Cardiac septum (tissue), 1 donor: Measurements from ENCODE around the gene PERCC1. TPM values are rescaled to one million over a fixed set of nuclear protein-coding genes. Genes with fewer than 3 reads are reported as not detected.

Experiments
- DNase-seq: peaks from one replicate; pipeline ENCODE4 v3.0.0-alpha.2; 2020; ENCODE audit warnings: low spot score
- intact Hi-C: fragments of 100-400 bp; cut with DNase I; formaldehyde crosslinking; loops from one replicate; pipeline ENCODE4 v1.14.0; 2022
- total RNA-seq: library from RNA; stranded (reverse); fragmentation: NEBNext Ultra II Directional; extraction: Animal tissue kit (Norgen Biotek cat#: 25700); gene quantifications from one replicate; pipeline ENCODE4 v1.2.1, GENCODE V29; 2021
- donor health status: DM: no; HTN: no; CAD: no.

The PERCC1 gene
- total RNA-seq, 1 donor from 2014 or later: not detected

DNA sequence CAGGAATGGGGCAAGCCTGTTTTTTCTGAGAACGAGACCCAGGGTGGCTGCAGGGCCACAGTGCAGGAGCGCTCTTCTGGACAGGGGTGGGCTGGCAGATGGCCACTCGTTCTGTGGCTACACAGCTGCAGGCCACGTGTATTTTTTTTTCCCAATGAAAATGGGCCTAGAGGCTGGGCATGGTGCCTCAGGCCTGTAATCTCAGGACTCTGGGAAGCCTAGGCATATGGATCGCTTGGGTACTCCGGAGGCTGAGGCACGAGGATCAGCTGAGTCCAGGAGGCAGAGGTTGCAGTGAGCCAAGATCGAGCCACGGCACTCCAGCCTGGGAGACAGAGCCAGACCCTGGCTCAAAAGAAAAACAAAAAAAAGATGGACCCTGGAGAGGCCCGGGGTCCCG is 23.1 kb upstream of the PERCC1 start:
- no peak for DNase-seq
- intact Hi-C loops: no loop called here

DNA sequence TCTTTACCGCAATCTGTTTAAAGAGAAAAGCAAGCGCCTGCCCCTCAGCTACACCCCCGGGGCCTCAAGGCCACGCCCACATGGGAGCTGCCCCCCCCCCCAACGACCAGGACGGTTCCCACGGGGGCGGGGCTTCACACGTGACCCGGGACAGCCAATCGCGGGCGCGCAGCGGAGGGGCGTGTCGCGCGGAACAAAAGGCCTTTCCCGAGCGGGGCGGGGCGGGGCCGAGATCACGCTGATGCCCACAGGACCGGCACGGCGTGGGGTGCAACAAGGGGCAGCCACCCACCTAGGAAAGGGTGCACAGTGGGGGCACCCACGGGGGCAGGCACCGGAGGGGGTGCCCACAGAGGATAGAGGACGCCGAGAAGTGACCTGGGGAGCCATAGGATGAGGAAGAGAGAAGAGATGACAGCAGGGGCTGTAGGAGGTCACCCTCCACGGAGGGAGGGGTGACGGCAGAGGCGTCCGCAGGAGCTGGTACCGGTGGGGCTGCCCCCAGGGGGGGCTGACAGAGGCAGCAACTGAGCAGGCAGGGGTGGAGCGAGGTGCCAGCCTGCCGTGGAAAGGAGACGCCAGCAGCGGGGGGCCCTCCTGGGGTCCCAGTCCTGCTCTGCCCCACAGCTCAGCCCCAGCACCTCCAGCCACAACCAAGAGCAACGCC is 22.6 kb upstream of the PERCC1 start:
- peak; percentile 97 for DNase-seq
- intact Hi-C loops: no loop called here

DNA sequence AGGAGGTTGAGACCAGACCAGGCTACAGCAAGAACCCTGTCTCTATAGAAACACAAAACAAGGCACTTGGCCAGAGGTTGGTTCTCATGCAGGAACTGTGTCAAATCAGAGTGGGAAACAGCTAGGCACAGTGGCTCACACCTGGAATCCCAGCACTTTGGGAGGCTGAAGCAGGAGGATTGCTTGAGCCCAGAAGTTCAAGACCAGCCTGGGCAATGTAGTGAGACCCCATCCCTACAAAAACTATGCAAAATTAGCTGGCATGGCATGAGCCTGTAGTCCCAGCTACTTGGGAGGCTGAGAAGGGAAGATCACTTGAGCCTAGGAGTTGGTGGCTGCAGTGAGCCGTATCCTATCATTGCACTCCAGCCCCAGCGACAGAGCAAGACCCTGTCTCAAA is 18.0 kb upstream of the PERCC1 start:
- DNase-seq: no peak
- intact Hi-C loops: no loop called here

DNA sequence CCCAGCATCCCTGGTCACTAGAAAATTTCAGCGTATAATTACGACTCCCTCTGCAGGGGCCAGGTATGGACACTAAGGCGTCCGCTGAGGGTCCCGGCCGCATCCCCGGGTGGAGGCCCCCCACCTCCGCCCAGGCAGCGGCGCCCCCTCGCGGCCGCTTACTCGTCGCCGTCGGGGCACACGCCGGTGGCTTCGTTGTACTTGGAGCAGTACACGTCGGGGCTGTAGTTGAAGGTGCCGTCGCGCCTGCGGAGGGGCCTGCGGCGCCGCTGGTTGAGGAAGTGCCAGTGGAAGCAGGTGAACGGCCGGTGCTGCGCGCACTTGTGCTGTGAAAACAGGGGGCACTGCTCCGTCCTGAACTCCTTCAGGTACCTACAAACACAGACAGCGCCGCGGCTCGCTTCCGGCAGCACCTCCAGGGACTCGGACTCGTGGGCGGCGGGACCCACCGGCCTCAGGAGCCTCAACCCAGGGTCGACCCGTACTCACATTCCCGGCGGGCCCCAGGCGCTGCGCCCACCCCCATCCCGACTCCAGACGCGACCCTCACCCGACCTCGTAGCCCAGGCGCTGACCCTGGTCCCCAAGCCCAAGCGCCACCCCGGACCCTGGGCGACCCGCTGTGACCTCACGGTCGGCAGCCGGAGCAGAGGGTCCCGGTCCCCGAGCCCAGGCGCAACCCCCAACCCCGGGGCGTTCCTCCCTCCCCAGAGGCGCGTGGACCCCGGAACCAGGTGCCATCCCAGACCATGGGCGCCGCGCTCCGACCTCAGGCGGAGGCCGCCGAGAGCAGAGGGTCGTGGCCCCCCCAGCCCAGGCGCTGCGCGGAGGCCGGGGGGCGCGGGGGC is 17.0 kb upstream of the PERCC1 start:
- intact Hi-C loops: no loop called here
- DNase-seq: no peak

DNA sequence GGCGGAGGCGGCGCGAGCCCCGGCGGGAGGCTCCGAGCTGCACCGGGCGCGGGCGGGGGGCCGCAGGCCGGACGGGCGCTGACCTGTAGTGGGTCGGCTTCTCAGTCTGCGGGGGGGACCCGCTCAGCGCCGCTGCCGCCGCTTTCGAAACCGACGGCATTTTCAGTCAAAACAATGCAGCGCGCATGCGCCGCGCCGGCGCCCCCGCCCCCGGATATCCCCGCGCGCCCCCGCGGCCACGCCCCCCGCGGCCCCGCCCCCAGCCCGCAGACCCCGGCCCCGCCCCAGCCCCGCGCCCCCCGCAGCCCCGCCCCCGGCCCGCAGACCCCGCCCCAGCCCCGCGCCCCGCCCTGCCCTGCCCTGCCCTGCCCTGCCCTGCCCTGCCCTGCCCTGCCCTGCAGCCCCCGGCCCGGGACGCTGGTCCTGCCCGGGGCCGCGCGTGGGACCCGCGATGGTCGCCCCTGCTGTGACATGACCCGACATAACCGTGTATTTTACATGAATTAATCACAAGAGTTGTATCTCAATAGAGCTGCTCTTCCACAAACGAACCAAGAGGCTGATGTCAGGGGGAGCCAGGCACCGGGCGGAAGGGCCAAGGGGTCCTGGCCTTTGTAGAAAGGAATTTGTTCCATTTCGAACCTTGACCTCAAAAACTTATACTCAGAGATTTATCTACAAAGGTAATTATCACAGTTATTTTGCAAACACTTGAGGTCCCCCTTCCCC is 16.2 kb upstream of the PERCC1 start, which contains the start of gene UNKL:
Gene UNKL, minus strand, starts transcription at position 173 of the 729 bp plus-strand sequence. Its CDS starts 13 bp downstream, at position 160.
- peak; percentile 90 for DNase-seq
- intact Hi-C loops: no loop called here

DNA sequence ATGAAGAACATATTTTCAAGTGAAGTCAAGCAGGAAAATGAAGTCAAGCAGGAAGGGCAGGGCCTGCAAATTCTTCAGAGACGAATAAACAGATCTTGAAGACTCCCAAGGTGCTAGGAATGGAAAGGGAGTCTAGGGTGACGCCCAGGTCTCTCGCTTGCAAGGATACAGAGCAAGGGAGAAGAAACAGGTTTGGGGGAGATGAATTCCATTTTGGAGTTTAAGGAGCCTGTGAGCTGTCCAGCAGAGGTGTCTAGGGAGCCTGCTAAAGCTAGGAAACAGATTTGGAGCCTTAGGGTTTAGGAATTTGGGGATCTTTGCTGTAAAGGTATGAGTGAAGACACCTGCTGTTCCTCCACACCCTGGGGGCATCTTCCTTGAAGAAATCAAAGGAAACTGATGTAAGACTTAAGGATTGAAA is 14.3 kb upstream of the PERCC1 start:
- intact Hi-C loops: no loop called here
- DNase-seq: no peak

DNA sequence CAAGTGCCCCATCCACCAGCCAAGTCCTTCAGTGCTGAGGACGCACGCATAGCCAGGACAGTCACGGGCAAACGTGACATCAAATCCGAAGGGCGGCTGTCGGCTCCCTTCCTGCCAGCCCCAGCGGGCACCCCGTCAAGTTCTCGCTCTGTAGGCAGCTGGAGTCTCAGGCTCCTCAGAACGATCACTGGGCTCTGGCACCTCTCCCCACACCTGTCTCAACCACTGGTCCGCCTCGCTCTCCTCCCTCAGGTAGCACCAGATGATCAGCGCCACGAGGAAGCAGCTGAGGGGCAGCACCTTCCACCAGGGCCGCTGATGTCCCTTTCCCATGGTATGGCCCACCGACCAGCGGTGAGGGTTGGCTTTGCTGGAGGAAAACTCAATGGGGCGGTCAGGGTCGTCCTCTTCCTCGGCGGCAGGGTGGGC is 10.8 kb upstream of the PERCC1 start:
- intact Hi-C loops: loop anchor here (5.0 kb wide), 1 partner anchor 72 kb away; the partner anchor contains the start of gene TELO2
- no peak for DNase-seq

DNA sequence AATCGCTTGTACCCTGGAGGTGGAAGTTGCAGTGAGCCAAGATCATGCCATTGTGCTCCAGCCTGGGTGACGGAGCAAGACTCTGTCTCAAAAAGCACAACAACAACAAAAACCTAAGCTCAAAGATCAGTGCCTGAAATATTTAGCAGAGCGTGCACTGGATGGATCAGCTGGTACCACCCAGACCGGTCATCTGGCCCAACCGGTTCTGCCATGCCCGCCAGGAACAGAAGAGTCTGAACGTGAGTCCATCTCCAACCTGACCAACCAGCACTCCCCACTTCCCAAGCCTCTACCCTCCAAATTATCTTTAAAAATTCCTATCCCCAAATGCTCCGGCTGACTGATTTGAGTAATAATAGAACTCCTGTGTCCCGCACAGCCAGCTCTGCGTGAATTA is 8.8 kb upstream of the PERCC1 start:
- DNase-seq: no peak

DNA sequence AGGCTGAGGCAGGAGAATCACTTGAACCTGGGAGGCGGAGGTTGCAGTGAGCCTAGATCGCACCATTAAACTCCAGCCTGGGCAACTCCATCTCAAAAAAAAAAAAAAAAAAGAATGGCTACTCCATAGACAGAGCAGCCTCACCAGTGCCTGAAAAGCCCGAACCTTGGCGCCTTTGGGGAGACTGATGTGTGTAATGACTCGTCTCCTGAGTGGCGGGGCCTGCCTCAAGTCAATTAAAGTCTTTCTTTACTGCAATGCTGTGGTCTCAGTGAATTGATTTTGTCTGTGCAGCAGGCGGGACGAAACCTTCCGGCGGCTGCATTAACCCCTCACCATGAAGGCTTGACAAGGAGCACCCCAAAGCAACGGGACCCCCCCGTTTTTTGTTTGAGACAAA is 6.8 kb upstream of the PERCC1 start:
- intact Hi-C loops: loop anchor here (5.0 kb wide), 1 partner anchor 68 kb away; the partner anchor contains the start of gene TELO2
- no peak for DNase-seq

More for the DNA sequence above, 8.8 kb upstream of the PERCC1 start:
- intact Hi-C loops: loop anchor here (5.0 kb wide), 1 partner anchor 70 kb away; the partner anchor contains the start of gene TELO2

DNA sequence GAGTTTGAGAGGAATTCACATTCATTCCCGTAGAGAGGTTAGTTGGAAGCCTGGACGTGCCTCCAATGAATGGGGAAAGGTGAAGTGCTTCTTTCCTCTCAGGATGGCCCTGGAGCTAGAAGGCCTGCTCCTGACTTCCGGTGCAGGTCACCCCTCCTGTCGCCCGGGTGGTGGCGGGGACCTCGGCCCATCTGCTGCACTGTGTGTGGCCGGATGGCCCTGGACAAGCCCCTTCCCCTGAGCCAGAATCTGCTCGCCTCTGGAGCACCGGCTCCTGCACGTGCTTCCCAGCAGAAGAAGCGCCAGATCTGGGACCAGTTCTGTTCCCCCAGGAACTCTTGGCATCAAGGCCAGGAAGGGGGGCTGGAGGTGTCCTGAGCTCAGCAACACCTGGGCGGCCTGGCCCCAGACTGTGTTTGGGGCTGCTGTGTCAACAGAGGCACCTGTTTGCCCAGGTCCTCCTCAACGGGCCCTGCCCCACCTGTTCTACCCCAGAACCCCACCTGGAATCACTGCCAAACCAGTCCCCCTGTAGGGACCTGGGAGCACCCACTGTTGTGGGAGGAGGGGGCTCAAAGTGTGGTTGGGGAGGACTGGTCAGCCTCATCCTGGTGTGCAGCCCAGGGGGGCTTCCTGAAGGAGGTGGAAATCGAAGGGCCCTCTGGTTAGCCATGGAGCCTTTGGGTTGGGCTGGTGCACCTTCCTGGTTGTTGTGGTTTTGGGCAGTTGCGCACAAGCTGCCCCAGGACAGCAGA is 5.1 kb upstream of the PERCC1 start:
- no peak for DNase-seq
- intact Hi-C loops: no loop called here

DNA sequence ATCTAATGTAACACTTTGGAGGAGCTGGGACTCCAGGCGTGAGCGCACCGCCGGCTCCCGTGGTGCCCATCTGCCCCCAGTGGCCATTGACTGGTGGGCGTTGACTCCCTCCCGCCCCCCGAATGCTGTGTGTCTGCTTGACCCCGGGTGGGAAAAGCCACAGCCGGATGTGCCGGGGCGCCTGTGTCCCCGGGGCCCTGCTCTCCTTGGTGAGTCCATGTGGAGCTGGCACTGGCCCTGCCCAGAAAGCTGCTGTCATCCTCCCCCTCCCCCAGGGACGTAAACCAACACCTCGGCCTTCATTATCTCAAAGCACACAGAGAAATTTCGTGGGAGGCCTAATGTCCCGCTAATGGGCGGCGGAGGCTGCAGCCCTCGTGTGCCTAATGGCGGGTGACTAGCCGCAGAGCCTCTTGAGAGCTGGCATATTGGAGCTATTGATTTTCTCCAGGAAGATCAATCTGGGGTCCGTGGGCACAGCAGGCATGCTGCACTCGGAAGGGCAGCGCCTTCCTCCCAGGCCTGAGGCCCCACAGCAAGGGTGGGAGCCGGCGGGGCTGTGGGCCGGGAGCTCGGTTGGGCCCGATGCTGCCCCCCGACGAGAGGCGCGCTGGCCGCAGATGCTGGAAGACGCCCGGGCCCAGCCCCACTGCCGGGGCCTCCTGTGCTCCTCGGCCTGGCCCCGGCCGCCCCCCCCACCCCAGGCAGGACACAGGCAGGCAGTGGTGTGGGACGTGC is 4.0 kb upstream of the PERCC1 start:
- intact Hi-C loops: no loop called here
- no peak for DNase-seq

DNA sequence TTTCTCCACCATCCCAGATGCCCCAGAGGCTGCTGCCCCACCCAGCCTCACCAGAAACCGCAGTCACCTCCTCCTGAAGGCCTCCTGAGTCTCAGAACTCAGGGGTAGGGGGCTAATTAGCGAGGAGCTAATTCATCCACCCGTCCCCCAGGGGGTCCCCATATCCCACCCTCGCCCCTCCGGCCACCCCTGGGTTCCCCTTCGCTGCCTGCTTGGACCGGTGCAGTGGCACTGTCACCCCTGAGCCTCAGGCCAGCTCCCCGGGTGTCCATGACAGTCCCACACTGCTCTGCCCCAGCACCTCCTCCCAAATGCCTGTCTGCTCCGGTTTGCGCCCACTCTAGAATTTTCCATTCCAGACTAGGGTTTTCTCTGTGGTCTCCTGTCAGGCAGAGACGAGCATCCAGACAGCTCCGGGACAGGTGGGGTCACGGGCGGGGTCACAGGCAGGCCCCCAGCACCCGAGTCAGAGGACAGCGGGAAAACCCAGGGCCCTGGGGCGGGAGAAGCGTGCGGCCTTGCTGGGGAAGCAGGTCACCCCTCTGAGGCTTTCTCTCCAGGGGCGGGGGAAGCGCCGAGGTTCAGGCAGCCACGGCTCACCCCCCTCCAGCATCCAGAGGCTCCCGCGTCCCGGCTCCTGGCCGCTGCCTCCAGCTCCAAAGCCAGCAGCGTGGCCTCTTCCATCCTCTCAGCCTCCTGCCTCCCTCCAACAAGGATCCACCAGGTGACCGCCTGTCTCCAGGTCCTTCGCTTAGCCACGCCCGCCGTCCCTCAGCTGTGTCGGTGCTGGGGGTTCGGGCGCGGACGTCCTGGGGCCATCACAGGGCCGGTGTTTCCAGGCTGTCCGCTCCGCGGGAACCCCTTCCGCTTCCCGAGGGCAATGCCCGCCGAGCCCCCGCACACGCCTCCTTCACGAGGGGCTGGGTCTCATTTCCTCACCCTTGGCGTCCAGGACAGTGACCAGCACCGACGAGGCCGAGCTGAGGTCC is 3.1 kb upstream of the PERCC1 start:
- intact Hi-C loops: no loop called here
- DNase-seq: no peak

DNA sequence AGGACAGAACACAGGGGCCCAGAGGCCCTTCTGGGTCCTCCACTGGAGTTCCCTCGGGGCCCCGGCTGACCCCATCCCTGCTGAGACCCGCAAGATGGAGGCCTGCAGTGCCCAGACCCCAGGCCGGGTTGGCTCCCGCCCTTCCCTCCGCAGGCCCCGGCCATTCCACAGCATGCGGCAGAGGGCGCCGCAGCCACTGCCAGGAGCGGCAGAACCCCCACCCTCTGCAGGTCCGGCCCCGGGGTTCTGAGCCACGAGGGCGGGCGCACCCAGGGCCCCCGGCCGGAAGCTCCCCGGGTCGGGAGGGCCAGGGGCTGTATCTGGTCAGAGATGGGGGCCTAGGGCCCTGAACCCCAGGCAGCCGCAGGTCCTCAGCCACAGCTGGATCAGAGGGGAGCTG is 2.4 kb upstream of the PERCC1 start:
- intact Hi-C loops: no loop called here
- DNase-seq: no peak

DNA sequence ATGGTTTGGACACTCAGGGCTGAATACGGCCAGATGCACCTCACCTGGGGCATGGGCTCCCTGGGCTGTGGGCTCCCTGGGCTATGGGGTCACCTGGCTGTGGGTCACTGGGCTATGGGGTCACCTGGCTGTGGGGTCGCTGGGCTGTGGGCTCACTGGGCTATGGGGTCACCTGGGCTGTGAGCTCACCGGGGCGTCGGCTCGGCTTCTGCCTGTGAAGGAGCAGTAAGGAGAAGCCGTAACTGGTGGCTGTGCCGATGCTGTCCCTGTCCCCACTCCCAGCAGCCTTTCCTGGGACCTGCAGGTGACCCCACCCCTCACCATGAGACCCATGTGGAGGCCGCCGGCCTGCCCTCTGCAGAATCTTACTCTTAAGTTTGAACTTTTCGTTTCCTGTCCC is 1.9 kb upstream of the PERCC1 start:
- intact Hi-C loops: no loop called here
- no peak for DNase-seq

DNA sequence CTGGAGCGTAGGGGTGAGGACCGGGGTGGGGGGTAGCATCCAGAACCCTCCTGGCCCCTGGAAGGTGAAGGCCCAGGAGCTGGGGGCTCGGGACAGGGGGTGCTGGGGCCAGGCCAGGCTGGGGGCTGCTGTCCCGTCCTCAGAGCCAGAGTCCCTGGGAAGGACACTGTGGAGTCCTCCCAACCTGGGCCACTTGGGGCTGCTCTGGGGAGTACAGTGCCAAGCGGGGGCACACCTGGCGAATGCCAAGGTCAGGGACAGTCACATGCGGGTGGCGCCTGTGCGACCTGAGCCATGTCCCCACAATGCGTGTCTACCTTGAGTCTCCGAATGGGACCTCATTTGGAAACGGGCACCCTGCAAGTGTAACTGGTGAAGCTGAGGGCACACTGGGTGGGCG is 1.2 kb upstream of the PERCC1 start:
- intact Hi-C loops: no loop called here
- no peak for DNase-seq

DNA sequence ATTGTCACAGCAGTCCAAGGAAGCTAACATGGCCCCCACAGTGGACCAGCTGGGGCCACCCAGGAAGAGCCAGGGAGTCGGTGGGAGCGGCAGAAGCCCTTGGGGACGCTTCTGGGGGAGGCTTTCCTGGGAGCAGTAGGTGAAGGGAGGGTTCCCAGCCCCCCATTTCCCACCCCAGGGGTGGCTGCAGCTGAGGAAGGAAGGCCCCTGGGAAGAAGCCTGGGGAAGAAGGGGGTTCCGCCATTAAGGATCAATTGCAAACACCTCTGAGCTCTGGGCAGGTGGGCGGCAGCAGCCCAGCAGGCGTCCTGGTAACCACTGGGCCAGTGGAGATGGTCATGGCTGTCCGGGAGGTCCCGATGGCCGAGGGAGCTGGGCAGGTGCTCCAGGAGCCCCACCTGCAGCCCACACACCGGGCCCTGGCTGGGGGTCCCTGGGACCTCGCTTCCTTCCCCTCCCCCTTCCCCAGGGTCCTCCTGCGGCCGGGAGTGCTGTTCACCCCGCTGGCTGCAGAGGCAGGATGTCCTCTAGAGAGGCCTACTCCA is 592 bp upstream of the PERCC1 start:
- intact Hi-C loops: no loop called here
- no peak for DNase-seq

DNA sequence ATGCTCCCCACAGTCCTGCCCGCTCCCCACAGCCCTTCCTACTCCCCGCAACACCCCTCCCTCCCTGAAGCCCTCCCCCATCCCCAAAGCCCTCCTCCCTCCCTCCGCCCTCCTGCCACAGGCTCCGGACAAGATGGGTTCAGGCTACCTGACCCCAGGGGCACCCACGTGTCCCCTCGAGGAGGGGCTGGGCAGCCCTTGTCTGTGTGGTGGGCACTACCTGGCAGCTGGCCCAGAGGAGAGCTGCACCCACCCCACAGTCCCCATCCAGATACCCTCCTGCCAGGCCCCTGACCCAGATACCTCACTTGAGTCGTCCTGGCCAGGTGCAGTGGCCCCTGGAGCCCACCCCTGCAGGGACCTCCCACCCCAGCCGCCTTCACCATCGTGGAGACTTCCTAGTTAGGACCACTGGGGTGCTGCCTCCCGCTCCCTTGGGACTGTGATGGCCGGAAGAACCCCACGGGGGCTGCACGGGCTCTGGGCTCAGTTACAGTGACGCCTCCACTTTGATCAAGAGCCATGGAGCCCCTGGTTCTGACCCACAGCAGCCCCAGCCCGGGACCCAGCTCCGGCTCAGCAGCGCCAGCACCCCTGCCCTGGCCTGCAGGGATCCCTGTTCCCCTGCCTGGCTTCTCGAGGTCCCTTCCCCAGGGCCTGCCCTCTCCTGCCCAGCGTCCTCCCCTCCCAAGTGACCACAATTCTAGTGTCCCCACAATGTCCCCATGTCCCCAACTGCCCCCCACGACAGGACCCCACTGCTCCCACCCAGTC is 806 bp downstream of the PERCC1 start:
- DNase-seq: no peak
- intact Hi-C loops: no loop called here
